ENCODE data around the gene TBC1D14. TPM values are rescaled to one million over a fixed set of nuclear protein-coding genes. Genes with fewer than 3 reads are reported as not detected.
"Not testable (repeated sequence)": the region's sequence is repeated elsewhere in the genome, so short reads cannot be mapped to it uniquely, and the experiment has no call there.

The TBC1D14 gene
- total and polyA plus RNA-seq, 4 donors, result 15.1 to 60.1 (median 46.4) TPM

DNA sequence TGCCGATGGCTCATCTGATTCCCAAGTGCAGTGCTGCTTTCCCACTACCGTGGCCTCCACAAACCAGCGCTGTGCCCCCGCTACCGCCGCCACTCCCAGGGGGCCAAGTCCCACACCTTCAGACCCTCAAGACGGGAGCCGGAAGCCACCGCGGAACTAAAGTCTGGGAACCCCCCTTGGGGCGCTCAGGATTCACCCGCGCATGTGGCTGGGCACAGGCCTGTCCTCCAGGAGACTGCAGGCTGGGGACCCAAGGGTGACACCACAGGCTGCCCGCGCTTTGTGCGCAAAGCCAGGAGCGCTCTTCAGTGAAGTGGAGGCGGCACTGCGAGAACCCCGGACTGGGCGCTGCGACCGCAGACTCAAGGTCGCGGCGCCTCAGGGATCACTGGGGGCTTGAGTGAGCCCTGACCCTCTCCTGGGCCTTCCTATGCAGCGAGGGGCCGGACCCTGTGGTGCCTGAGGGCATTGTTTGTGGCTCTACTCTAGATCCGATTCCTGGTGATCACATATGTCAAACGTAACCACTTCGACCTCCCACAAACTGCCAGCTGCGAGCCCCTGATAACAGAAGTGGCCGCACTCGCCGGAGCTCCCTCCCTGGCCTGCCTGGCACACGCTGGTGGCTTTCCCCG is 20.4 kb upstream of the TBC1D14 start:
- no peak overlapping the region for H3K4me3 ChIP-seq
- no peaks in the 10 kb centered on the region for H3K36me3 ChIP-seq (ENCODE audit: control insufficient read depth in 4 of 4, insufficient read depth in 4 of 4, low read length in 4 of 4)
- TF ChIP-seq, protein P1, sequence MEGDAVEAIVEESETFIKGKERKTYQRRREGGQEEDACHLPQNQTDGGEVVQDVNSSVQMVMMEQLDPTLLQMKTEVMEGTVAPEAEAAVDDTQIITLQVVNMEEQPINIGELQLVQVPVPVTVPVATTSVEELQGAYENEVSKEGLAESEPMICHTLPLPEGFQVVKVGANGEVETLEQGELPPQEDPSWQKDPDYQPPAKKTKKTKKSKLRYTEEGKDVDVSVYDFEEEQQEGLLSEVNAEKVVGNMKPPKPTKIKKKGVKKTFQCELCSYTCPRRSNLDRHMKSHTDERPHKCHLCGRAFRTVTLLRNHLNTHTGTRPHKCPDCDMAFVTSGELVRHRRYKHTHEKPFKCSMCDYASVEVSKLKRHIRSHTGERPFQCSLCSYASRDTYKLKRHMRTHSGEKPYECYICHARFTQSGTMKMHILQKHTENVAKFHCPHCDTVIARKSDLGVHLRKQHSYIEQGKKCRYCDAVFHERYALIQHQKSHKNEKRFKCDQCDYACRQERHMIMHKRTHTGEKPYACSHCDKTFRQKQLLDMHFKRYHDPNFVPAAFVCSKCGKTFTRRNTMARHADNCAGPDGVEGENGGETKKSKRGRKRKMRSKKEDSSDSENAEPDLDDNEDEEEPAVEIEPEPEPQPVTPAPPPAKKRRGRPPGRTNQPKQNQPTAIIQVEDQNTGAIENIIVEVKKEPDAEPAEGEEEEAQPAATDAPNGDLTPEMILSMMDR (IDR thresholded peaks at IDR 0.05; ENCODE audit: control extremely low read depth, extremely low read depth), result no peak
- H3K27me3 ChIP-seq (ENCODE audit: control insufficient read depth in 3 of 3, insufficient read depth in 3 of 3, low read length in 2 of 3), result no peaks in the 10 kb centered on the region
- DNase-seq, result no peak
- WGBS, 2 donors, result 75 to 86% methylated on average over 37 of the region's 37 CpGs
- H3K9ac ChIP-seq (ENCODE audit: insufficient read depth in 1 of 2, low read length in 2 of 2), result no peak overlapping the region
- peaks cover 0 to 14% (median 4%) of the 10 kb centered on the region in 5 donors for H3K4me1 ChIP-seq (ENCODE audit: control insufficient read depth in 5 of 5, insufficient read depth in 5 of 5, low read length in 5 of 5)
- no peak for ATAC-seq (ENCODE audit: insufficient read depth, low FRiP score)
- H3K27ac ChIP-seq (ENCODE audit: low read depth in 1 of 2, low read length in 1 of 2), result no peak overlapping the region
- H3K9me3 ChIP-seq (ENCODE audit: control insufficient read depth in 4 of 4, insufficient read depth in 3 of 4, low read length in 3 of 4), result no peaks in the 10 kb centered on the region

DNA sequence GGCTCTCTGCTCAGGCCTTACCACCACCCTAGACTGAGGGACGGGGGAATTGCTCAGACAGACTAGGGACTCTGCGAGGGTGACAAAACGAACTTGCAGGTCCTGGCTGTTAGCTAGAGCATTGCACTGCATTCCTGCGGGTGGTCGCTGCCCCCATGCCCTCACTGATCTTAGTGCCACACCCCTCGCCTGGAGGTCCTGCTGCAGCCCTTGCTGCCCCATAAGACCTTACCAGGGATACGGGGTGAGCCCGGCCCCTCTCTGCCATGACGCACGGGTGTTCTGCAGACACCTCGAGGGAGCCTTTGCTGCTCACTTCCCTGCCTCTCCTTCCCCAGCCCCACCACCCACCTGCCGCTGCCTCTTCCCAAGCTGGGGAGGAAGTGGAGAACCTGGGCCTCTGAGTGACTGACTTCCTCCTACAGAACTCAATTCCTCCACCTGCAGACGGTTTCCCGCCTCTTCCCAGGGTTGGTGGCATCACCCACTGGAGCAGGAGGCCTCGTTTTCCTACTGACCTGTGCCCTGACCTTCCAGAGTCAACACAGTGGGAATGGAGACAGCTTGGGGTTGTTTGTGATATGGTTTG is 19.8 kb upstream of the TBC1D14 start:
- no peak for ATAC-seq (ENCODE audit: insufficient read depth, low FRiP score)
- 78 to 85% methylated on average over 15 of the region's 15 CpGs for WGBS, 2 donors

DNA sequence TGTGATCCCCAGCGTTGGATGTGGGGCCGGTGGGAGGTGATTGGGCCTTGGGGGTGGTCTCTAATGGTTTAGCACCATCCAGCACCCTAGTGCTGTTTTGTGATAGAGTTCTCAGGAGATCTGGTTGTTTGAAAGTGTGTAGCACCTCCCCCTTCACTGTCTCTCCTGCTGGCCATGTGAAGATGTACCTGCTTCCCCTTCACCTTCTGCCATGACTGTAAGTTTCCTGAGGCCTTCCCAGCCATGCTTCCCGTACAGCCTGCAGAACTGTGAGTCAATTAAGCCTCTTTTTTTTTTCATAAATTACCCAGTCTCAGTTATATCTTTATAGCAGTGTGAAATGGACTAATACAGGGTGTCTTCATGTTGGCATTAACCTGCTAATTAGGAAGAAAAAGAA is 19.3 kb upstream of the TBC1D14 start:
- no peak overlapping the region for H3K4me3 ChIP-seq
- H3K9me3 ChIP-seq (ENCODE audit: control insufficient read depth in 4 of 4, insufficient read depth in 3 of 4, low read length in 3 of 4), result no peaks in the 10 kb centered on the region
- ATAC-seq (ENCODE audit: insufficient read depth, low FRiP score) (no peak), DNase-seq (no peak)
- no peak overlapping the region for H3K9ac ChIP-seq (ENCODE audit: insufficient read depth in 1 of 2, low read length in 2 of 2)
- peaks cover 0 to 14% (median 4%) of the 10 kb centered on the region in 5 donors for H3K4me1 ChIP-seq (ENCODE audit: control insufficient read depth in 5 of 5, insufficient read depth in 5 of 5, low read length in 5 of 5)
- no peak overlapping the region for H3K27ac ChIP-seq (ENCODE audit: low read depth in 1 of 2, low read length in 1 of 2)
- H3K27me3 ChIP-seq (ENCODE audit: control insufficient read depth in 3 of 3, insufficient read depth in 3 of 3, low read length in 2 of 3), result no peaks in the 10 kb centered on the region
- 96 to 97% methylated on average over 3 of the region's 3 CpGs for WGBS, 2 donors
- no peaks in the 10 kb centered on the region for H3K36me3 ChIP-seq (ENCODE audit: control insufficient read depth in 4 of 4, insufficient read depth in 4 of 4, low read length in 4 of 4)
- TF ChIP-seq, protein P1 (IDR thresholded peaks at IDR 0.05; ENCODE audit: control extremely low read depth, extremely low read depth), result no peak

More for the DNA sequence above, 19.8 kb upstream of the TBC1D14 start:
- H3K4me1 ChIP-seq (ENCODE audit: control insufficient read depth in 5 of 5, insufficient read depth in 5 of 5, low read length in 5 of 5), result peaks cover 0 to 14% (median 4%) of the 10 kb centered on the region in 5 donors
- H3K36me3 ChIP-seq (ENCODE audit: control insufficient read depth in 4 of 4, insufficient read depth in 4 of 4, low read length in 4 of 4), result no peaks in the 10 kb centered on the region
- H3K4me3 ChIP-seq, result no peak overlapping the region
- no peak overlapping the region for H3K27ac ChIP-seq (ENCODE audit: low read depth in 1 of 2, low read length in 1 of 2)
- no peak for DNase-seq
- no peaks in the 10 kb centered on the region for H3K9me3 ChIP-seq (ENCODE audit: control insufficient read depth in 4 of 4, insufficient read depth in 3 of 4, low read length in 3 of 4)
- H3K27me3 ChIP-seq (ENCODE audit: control insufficient read depth in 3 of 3, insufficient read depth in 3 of 3, low read length in 2 of 3), result no peaks in the 10 kb centered on the region
- no peak overlapping the region for H3K9ac ChIP-seq (ENCODE audit: insufficient read depth in 1 of 2, low read length in 2 of 2)
- TF ChIP-seq, protein P1 (IDR thresholded peaks at IDR 0.05; ENCODE audit: control extremely low read depth, extremely low read depth), result no peak

DNA sequence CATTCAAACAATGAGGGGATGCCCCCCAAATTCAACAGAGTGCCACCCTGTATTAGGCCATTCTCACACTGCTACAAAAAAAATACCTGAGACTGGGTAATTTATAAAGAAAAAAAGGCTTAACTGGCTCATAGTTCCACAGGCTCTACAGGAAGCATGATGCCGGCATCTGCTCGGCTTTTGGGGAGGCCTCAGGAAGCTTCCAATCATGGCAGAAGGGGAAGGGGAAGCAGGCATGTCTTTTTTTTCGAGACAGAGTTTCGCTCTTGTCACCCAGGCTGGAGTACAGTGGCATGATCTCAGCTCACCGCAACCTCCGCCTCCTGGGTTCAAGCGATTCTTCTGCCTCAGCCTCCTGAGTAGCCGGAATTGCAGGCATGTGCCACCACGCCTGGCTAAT is 18.7 kb upstream of the TBC1D14 start:
- H3K27me3 ChIP-seq (ENCODE audit: control insufficient read depth in 3 of 3, insufficient read depth in 3 of 3, low read length in 2 of 3); H3K4me3 ChIP-seq; DNase-seq; H3K9me3 ChIP-seq (ENCODE audit: control insufficient read depth in 4 of 4, insufficient read depth in 3 of 4, low read length in 3 of 4); H3K36me3 ChIP-seq (ENCODE audit: control insufficient read depth in 4 of 4, insufficient read depth in 4 of 4, low read length in 4 of 4); H3K9ac ChIP-seq (ENCODE audit: insufficient read depth in 1 of 2, low read length in 2 of 2); ATAC-seq (ENCODE audit: insufficient read depth, low FRiP score); H3K27ac ChIP-seq (ENCODE audit: low read depth in 1 of 2, low read length in 1 of 2): not testable (repeated sequence)
- H3K4me1 ChIP-seq (ENCODE audit: control insufficient read depth in 5 of 5, insufficient read depth in 5 of 5, low read length in 5 of 5), result peaks cover 0 to 14% (median 4%) of the 10 kb centered on the region in 5 donors
- 80 to 85% methylated on average over 9 of the region's 9 CpGs for WGBS, 2 donors

Data from lung (tissue), 12 donors.